GM19468 (cell line): ENCODE measurements around the gene OR2G6.
"Not testable (repeated sequence)": the region's sequence is repeated elsewhere in the genome, so short reads cannot be mapped to it uniquely, and the experiment has no call there.

ENCODE experiments used
- ATAC-seq: cut with Tn5 transposase; IDR thresholded peaks from one replicate; pipeline ENCODE4 v1.9.1; 2021; ENCODE audit warnings: mild to moderate bottlenecking, moderate library complexity, moderate number of reproducible peaks; ENCODE audit not compliant: unreplicated experiment; ENCODE audit errors: extremely low read depth

Gene OR2G6

GRCh38 chr1:248507773-248508172 lies at the start of gene OR2G6:
Gene OR2G6, plus strand, starts transcription at chr1:248508073. Its CDS starts 13,574 bp downstream, at chr1:248521647.
- not testable (repeated sequence) for ATAC-seq

GRCh38 chr1:248459117-248459516 lies 48.8 kb upstream of the OR2G6 start:
- not testable (repeated sequence) for ATAC-seq

- no peak for ATAC-seq
These were observed 36.7 kb upstream of the OR2G6 start for GRCh38 chr1:248471154-248471553.

GRCh38 chr1:248472111-248472510 lies 35.8 kb upstream of the OR2G6 start:
- ATAC-seq, result not testable (repeated sequence)

- ATAC-seq, result not testable (repeated sequence)
These were observed 34.8 kb upstream of the OR2G6 start, which contains the start of gene OR2T3 for GRCh38 chr1:248473051-248473450. Gene OR2T3, plus strand, starts transcription at chr1:248473351. Its CDS starts 0 bp downstream, at chr1:248473351.

GRCh38 chr1:248475660-248476059 lies 32.2 kb upstream of the OR2G6 start:
- peak; percentile 77 for ATAC-seq

- ATAC-seq, result peak; percentile 43
These were observed 25.9 kb upstream of the OR2G6 start for GRCh38 chr1:248481686-248482579.

GRCh38 chr1:248488289-248488688 lies 19.6 kb upstream of the OR2G6 start, which contains the start of gene OR2T5:
Gene OR2T5, plus strand, starts transcription at chr1:248488589. Its CDS starts 0 bp downstream, at chr1:248488589.
- not testable (repeated sequence) for ATAC-seq

GRCh38 chr1:248496661-248497060 lies 11.2 kb upstream of the OR2G6 start:
- ATAC-seq, result not testable (repeated sequence)

GRCh38 chr1:248500305-248501035 lies 7.4 kb upstream of the OR2G6 start:
- ATAC-seq, result not testable (repeated sequence)

- ATAC-seq, result not testable (repeated sequence)
These were observed 2.3 kb downstream of the OR2G6 start for GRCh38 chr1:248510217-248510616.

GRCh38 chr1:248521856-248522255 lies 14.0 kb downstream of the OR2G6 start:
- no peak for ATAC-seq

- not testable (repeated sequence) for ATAC-seq
These were observed 29.6 kb downstream of the OR2G6 start for GRCh38 chr1:248537449-248537848.

GRCh38 chr1:248547383-248547782 lies 39.5 kb downstream of the OR2G6 start:
- ATAC-seq, result not testable (repeated sequence)

- ATAC-seq, result not testable (repeated sequence)
These were observed 43.2 kb downstream of the OR2G6 start for GRCh38 chr1:248551027-248551426.

GRCh38 chr1:248562672-248563071 lies 54.8 kb downstream of the OR2G6 start, which contains the start of gene OR2T29:
Gene OR2T29, minus strand, starts transcription at chr1:248562772. Its CDS starts 3,281 bp downstream, at chr1:248559491.
- ATAC-seq, result not testable (repeated sequence)

- not testable (repeated sequence) for ATAC-seq
These were observed 57.9 kb downstream of the OR2G6 start for GRCh38 chr1:248565530-248566373.

- ATAC-seq, result not testable (repeated sequence)
These were observed 61.2 kb downstream of the OR2G6 start for GRCh38 chr1:248569049-248569448.

GRCh38 chr1:248570811-248571210 lies 62.9 kb downstream of the OR2G6 start:
- ATAC-seq, result not testable (repeated sequence)

GRCh38 chr1:248572049-248572448 lies 64.2 kb downstream of the OR2G6 start:
- peak; percentile 89 for ATAC-seq
